HG03135 (cell line): Measurements from ENCODE around the gene TNNT1.
"Not testable (repeated sequence)": the region's sequence is repeated elsewhere in the genome, so short reads cannot be mapped to it uniquely, and the experiment has no call there.

Source experiments
- ATAC-seq: cut with Tn5 transposase; IDR thresholded peaks from one replicate; pipeline ENCODE4 v1.9.1; 2021; ENCODE audit warnings: mild to moderate bottlenecking, moderate library complexity; ENCODE audit not compliant: unreplicated experiment

TNNT1 gene

GRCh38 chr19:55149078-55150003 is at the start of gene TNNT1:
Gene TNNT1, minus strand, starts transcription at chr19:55149206. Its CDS starts 2,049 bp downstream, at chr19:55147157.
- no peak for ATAC-seq

GRCh38 chr19:55198651-55199050 is 49.6 kb upstream of the TNNT1 start:
- ATAC-seq = no peak

GRCh38 chr19:55197528-55197927 is 48.5 kb upstream of the TNNT1 start:
- no peak for ATAC-seq

- no peak for ATAC-seq
Measured at GRCh38 chr19:55196803-55197202, 47.8 kb upstream of the TNNT1 start.

GRCh38 chr19:55193481-55193880 is 44.5 kb upstream of the TNNT1 start:
- no peak for ATAC-seq

GRCh38 chr19:55189403-55189835 is 40.4 kb upstream of the TNNT1 start:
- ATAC-seq = no peak

GRCh38 chr19:55188625-55189024 is 39.6 kb upstream of the TNNT1 start:
- ATAC-seq = no peak

GRCh38 chr19:55186080-55186479 is 37.1 kb upstream of the TNNT1 start:
- ATAC-seq = no peak

GRCh38 chr19:55181740-55182139 is 32.7 kb upstream of the TNNT1 start:
- ATAC-seq = no peak

GRCh38 chr19:55179606-55180484 is 30.8 kb upstream of the TNNT1 start, which contains the start of gene SYT5:
Gene SYT5, minus strand, starts transcription at chr19:55180289. Its CDS starts 1,248 bp downstream, at chr19:55179041.
- ATAC-seq = peak; percentile 14

- peak; percentile 79 for ATAC-seq
Measured at GRCh38 chr19:55178781-55179599, 30.0 kb upstream of the TNNT1 start.

GRCh38 chr19:55176076-55176475 is 27.1 kb upstream of the TNNT1 start:
- no peak for ATAC-seq

- no peak for ATAC-seq
Measured at GRCh38 chr19:55175117-55175867, 26.3 kb upstream of the TNNT1 start.

- ATAC-seq = no peak
Measured at GRCh38 chr19:55174425-55175116, 25.6 kb upstream of the TNNT1 start.

- no peak for ATAC-seq
Measured at GRCh38 chr19:55173714-55174409, 24.9 kb upstream of the TNNT1 start.

- ATAC-seq = no peak
Measured at GRCh38 chr19:55173186-55173713, 24.2 kb upstream of the TNNT1 start.

- no peak for ATAC-seq
Measured at GRCh38 chr19:55172741-55173140, 23.7 kb upstream of the TNNT1 start.

GRCh38 chr19:55172318-55172717 is 23.3 kb upstream of the TNNT1 start:
- ATAC-seq = not testable (repeated sequence)
